Common myeloid progenitor, CD34-positive (primary cell): ENCODE results near the gene RABEP1.
"Not testable (repeated sequence)": the region's sequence is repeated elsewhere in the genome, so short reads cannot be mapped to it uniquely, and the experiment has no call there.

Experiments used
- CTCF ChIA-PET: fragments of 350-600 bp; sonication (Branson Sonifier 250); formaldehyde crosslinking; loops from one replicate; lab custom pipeline; 2021; ENCODE audit warnings: antibody characterized with exemption; lab: Charles Lee
- POLR2A ChIA-PET: fragments of 350-600 bp; sonication (Branson Sonifier 250); formaldehyde crosslinking; loops from one replicate; lab custom pipeline; 2021; ENCODE audit warnings: antibody characterized with exemption; lab: Charles Lee
- DNase-seq, 3 donors: peaks; one replicate each; pipeline versions ENCODE4 v3.0.0 to v3.0.0-alpha.2; 2013
- H3K27ac ChIP-seq, 2 experiments: 1 replicate in 1 of 2; 2 replicates in 1 of 2; pipeline ENCODE4 v1.7.0; 2013; ENCODE audit warnings: inconsistent platforms in 2 of 2, low read length in 2 of 2, mild to moderate bottlenecking in 2 of 2, low read depth in 1 of 2, moderate library complexity in 1 of 2; ENCODE audit not compliant: severe bottlenecking in 2 of 2, insufficient read depth in 1 of 2, poor library complexity in 1 of 2
- H3K27me3 ChIP-seq, 5 experiments: replicated peaks in 2 of 5; 1 replicate in 3 of 5; 2 replicates in 2 of 5; pipeline versions ENCODE4 v1.6.1 to v1.7.0; 2013; ENCODE audit warnings: low read length in 4 of 5, mild to moderate bottlenecking in 2 of 5, moderate library complexity in 2 of 5, inconsistent platforms in 1 of 5; ENCODE audit not compliant: insufficient read depth in 5 of 5, control insufficient read depth in 4 of 5
- H3K36me3 ChIP-seq, 4 experiments: 1 replicate in 2 of 4; 2 replicates in 2 of 4; pipeline versions ENCODE4 v1.6.1 to v1.7.0; 2013; ENCODE audit warnings: low read length in 3 of 4, control low read depth in 1 of 4, mild to moderate bottlenecking in 1 of 4; ENCODE audit not compliant: control insufficient read depth in 4 of 4, insufficient read depth in 4 of 4
- H3K4me1 ChIP-seq, 4 experiments: 1 replicate in 3 of 4; 2 replicates in 1 of 4; pipeline versions ENCODE4 v1.6.1 to v1.7.1; 2013; ENCODE audit warnings: low read length in 3 of 4, mild to moderate bottlenecking in 3 of 4, control low read depth in 1 of 4, inconsistent platforms in 1 of 4, moderate library complexity in 1 of 4; ENCODE audit not compliant: control insufficient read depth in 4 of 4, insufficient read depth in 4 of 4; ENCODE audit errors: control extremely low read depth in 1 of 4
- H3K4me3 ChIP-seq, 7 experiments: 1 replicate in 4 of 7; 2 replicates in 3 of 7; pipeline versions ENCODE4 v1.5.1 to v1.7.0; 2013; ENCODE audit warnings: mild to moderate bottlenecking in 7 of 7, low read length in 6 of 7, moderate library complexity in 6 of 7, inconsistent platforms in 2 of 7, low read depth in 2 of 7, control low read depth in 1 of 7; ENCODE audit not compliant: insufficient read depth in 4 of 7, control insufficient read depth in 1 of 7; ENCODE audit errors: extremely low read depth in 1 of 7
- H3K9me3 ChIP-seq, 5 experiments: 1 replicate in 4 of 5; 2 replicates in 1 of 5; pipeline versions ENCODE4 v1.6.1 to v1.7.1; 2013; ENCODE audit warnings: low read length in 4 of 5, mild to moderate bottlenecking in 2 of 5, inconsistent platforms in 1 of 5, low read depth in 1 of 5, moderate library complexity in 1 of 5; ENCODE audit not compliant: control insufficient read depth in 4 of 5, insufficient read depth in 2 of 5; ENCODE audit errors: control extremely low read depth in 1 of 5
- WGBS: methylation state at CpG from one replicate; pipeline ENCODE4 v1.1.5; 2013; ENCODE audit not compliant: insufficient coverage; 5-methylcytosine and 5-hydroxymethylcytosine counted together

RABEP1 gene

DNA sequence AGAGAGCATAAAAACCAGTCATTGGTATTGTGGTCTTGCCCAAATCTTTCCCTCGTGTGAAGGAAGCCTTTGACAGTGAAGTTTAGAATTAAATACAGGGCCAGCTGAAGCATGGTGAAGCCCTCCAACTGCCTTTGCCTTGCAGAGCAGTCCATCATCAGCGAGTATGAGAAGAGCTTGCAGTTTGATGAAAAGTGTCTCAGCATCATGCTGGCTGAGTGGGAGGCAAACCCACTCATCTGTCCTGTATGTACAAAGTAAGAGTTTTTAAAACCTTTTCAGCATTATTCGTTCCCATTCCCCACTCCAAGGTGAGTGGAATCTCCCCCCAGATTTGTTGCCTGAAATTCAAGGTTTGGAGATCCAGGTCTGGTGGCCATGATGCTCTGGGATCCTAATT is 143.7 kb downstream of the RABEP1 start:
- 87% methylated on average over 3 of the region's 3 CpGs for WGBS
- Histone ChIP-seq H3K36me3 (peaks cover 22 to 88% (median 63%) of the 10 kb centered on the region in 4 experiments), H3K27ac (no peak overlapping the region)

DNA sequence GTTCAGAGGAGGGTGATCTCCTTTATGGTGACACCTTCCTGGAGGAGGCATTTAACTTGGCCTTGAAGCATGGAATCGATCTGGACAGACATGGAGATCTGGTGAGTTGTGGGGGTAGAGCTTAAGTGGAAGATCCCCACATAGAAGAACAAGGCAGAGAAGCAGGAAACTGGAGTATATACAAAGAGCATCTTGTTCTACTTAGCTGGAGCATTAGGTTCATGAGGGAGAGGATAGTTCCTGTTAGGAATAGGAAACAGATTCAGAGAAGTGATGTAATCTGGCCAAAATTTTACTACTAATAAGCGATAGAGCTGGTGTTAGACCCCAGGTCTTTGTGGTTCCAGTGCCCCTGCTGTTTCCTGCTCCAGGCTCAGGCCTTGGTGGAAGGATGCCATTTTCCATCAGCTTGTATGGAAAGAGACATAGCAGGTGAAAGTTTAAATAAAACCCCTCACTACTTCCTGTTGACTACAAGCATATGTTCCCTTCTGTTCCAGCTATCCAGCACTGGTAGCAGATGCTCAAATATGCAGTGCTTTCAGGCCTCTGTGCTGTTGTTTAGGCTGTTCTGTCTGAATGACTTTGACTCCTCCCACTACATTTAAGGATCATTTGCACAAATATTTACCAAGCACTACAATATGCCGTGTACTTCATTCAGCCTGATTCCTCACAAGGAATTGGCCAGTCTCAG is 147.3 kb downstream of the RABEP1 start:
- ChIA-PET CTCF (interaction anchor here (1.2 to 2.6 kb wide), 3 partner anchors 8 to 10 kb away, joined by 3 to 12 read pairs (median 5); partner anchors contain the start of genes C1QBP, NUP88 and RPAIN), POLR2A (interaction anchor here (0.7 kb wide), 1 partner anchor 10 kb away, joined by 3 read pairs; the partner anchor contains the start of gene C1QBP)
- peaks cover 30 to 94% (median 73%) of the 10 kb centered on the region in 4 experiments for H3K36me3 ChIP-seq
- H3K27ac ChIP-seq, result peak overlapping the region in 1 of 2 experiments; percentile 20
- DNase-seq, result no peak
- no peaks in the 10 kb centered on the region for H3K4me1 ChIP-seq
- 80% methylated on average over 2 of the region's 3 CpGs for WGBS
- H3K4me3 ChIP-seq, result no peak overlapping the region
- H3K9me3 ChIP-seq, result no peaks in the 10 kb centered on the region
- no peaks in the 10 kb centered on the region for H3K27me3 ChIP-seq

More for the DNA sequence above, 143.7 kb downstream of the RABEP1 start:
- Histone ChIP-seq H3K9me3 (no peaks in the 10 kb centered on the region), H3K4me1 (peaks cover 2 to 7% (median 7%) of the 10 kb centered on the region in 4 experiments), H3K4me3 (no peak overlapping the region), H3K27me3 (no peaks in the 10 kb centered on the region)
- CTCF ChIA-PET, result interaction anchor here (5.5 kb wide), 1 partner anchor 14 kb away, joined by 30 read pairs; the partner anchor contains the start of gene C1QBP
- POLR2A ChIA-PET, result no interaction called here
- DNase-seq, result no peak

DNA sequence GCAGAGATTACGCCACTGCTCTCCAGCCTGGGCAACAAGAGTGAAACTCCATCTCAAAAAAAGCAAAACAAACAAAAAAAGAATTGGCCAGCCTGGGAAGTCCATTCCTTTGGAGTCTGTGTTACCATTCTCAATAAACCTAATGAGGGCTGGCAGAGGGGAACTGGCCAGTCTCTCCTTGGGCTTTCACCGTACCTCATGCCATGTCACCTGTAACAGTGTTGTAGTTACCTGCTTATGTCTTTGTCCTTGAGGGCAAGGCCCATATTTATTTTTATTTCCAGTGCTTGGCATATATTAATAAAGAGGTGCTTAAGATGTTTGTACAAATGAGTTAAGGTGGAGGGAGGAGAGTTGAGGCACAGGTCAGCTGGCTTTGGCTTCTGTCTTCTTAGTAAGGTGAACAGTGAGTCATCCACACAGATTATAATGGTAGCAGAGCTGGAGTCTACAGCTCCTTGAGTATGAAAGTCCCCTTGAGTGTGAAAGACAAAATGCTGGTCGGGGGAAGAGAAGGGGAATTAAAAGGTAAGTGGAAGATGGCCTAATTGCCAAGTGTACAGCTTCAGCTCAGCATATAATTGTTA is 148.4 kb downstream of the RABEP1 start:
- ChIA-PET CTCF (interaction anchor here (0.7 to 2.6 kb wide), 4 partner anchors 9 to 12 kb away, joined by 3 to 12 read pairs (median 4); partner anchors contain the start of genes C1QBP, NUP88 and RPAIN), POLR2A (interaction anchor here (0.6 kb wide), 1 partner anchor 74 kb away, joined by 4 read pairs; no protein-coding TSS in a partner anchor)
- H3K4me1 ChIP-seq, result peaks cover 0 to 3% (median 1%) of the 10 kb centered on the region in 4 experiments
- H3K36me3 ChIP-seq, result peaks cover 27 to 92% (median 76%) of the 10 kb centered on the region in 4 experiments
- peak overlapping the region in 1 of 2 experiments; percentile 11 for H3K27ac ChIP-seq
- 100% methylated on average over 3 of the region's 3 CpGs for WGBS
- no peaks in the 10 kb centered on the region for H3K27me3 ChIP-seq
- no peak overlapping the region for H3K4me3 ChIP-seq
- H3K9me3 ChIP-seq, result no peaks in the 10 kb centered on the region
- no peak for DNase-seq

DNA sequence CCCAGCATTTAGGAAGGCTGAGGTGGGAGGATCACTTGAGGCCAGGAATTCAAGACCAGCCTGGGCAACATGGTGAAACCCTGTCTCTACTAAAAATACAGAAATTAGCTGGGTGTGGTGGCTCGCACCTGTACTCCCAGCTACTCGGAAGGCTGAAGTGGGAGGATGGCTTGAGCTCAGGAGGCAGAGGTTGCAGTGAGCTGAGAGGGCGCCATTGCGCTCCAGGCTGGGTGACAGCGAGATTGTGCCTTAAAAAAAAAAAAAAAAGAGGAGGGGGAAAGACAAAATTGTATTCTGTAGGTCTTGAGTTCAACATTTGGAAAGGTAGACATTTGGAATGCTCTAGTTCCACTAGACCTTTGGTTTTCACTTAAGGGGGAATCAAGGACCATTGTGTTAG is 149.2 kb downstream of the RABEP1 start:
- H3K9me3 ChIP-seq, POLR2A ChIA-PET, H3K27me3 ChIP-seq, H3K4me3 ChIP-seq, H3K4me1 ChIP-seq: not testable (repeated sequence)
- H3K27ac ChIP-seq, result peak overlapping the region in 1 of 2 experiments; percentile 21
- WGBS, result 41% methylated on average over 2 of the region's 5 CpGs
- CTCF ChIA-PET, result interaction anchor here (1.2 to 2.6 kb wide), 2 partner anchors 8 to 11 kb away, joined by 3 to 12 read pairs; partner anchors contain the start of gene C1QBP
- peaks cover 24 to 90% (median 72%) of the 10 kb centered on the region in 4 experiments for H3K36me3 ChIP-seq
- DNase-seq, result peak in 1 of 3 donors; percentile 12

DNA sequence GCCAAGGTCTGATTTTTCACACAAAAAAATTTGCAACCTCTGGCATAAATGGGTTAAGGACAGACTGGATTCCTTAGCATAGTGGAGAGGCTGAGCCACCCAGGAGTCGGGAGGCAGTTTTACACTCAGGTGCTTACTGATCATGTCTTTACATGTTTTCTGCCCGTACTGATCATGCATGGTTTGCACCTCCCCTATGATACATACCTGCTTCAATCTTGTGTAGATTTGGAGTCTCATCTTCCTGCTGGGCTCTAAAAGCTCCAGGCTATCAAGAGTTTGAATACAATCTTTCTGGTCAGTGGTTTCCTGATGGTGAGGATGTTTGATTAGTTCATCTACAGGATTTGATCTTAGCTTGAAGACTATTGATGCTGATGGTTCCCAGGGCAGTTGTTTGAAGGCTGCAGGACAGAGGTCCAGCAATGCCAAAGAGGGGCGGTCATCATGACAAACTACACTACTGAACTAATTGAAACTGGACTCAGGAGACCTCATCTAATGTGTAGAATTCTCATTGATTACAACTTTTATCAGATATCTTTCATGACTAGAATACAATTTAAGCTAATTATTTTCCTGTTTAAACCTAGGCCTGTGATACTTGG is 150.0 kb downstream of the RABEP1 start:
- Histone ChIP-seq H3K4me3 (no peak overlapping the region), H3K36me3 (peaks cover 24 to 83% (median 71%) of the 10 kb centered on the region in 4 experiments), H3K4me1 (peaks cover 4 to 14% (median 10%) of the 10 kb centered on the region in 4 experiments), H3K27ac (no peak overlapping the region), H3K27me3 (no peaks in the 10 kb centered on the region), H3K9me3 (no peaks in the 10 kb centered on the region)
- WGBS, result 87% methylated on average over 2 of the region's 3 CpGs
- DNase-seq, result no peak
- POLR2A ChIA-PET, result no interaction called here
- CTCF ChIA-PET, result no interaction called here

DNA sequence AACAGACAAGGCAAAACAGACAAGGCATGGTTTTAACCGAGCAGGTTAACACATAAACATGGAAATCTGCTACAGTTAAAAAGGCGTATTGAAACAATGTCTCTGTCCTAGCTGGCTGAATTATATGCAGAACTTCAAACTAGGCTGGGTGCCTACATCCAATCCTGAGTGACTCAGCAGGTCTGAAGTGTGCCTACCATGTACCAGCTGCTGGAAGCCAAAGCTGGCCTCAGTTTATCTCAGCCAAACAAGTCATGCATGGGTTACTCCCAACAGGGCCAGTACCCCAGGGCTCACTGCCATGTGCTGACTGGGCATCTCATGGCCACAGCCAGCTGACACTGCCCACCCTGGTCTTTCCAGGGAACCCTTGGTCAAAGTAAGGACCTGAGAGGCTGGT is 152.9 kb downstream of the RABEP1 start:
- ChIA-PET POLR2A (no interaction called here), CTCF (no interaction called here)
- Histone ChIP-seq H3K4me3 (no peak overlapping the region), H3K4me1 (peaks cover 17 to 35% (median 25%) of the 10 kb centered on the region in 4 experiments), H3K9me3 (no peaks in the 10 kb centered on the region), H3K27me3 (no peaks in the 10 kb centered on the region), H3K27ac (no peak overlapping the region), H3K36me3 (peaks cover 19 to 63% (median 47%) of the 10 kb centered on the region in 4 experiments)
- DNase-seq, result no peak
- 100% methylated on average over 2 of the region's 2 CpGs for WGBS
